Measurements from ENCODE around the gene CLDN3.

Gene CLDN3, protein sequence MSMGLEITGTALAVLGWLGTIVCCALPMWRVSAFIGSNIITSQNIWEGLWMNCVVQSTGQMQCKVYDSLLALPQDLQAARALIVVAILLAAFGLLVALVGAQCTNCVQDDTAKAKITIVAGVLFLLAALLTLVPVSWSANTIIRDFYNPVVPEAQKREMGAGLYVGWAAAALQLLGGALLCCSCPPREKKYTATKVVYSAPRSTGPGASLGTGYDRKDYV

DNA sequence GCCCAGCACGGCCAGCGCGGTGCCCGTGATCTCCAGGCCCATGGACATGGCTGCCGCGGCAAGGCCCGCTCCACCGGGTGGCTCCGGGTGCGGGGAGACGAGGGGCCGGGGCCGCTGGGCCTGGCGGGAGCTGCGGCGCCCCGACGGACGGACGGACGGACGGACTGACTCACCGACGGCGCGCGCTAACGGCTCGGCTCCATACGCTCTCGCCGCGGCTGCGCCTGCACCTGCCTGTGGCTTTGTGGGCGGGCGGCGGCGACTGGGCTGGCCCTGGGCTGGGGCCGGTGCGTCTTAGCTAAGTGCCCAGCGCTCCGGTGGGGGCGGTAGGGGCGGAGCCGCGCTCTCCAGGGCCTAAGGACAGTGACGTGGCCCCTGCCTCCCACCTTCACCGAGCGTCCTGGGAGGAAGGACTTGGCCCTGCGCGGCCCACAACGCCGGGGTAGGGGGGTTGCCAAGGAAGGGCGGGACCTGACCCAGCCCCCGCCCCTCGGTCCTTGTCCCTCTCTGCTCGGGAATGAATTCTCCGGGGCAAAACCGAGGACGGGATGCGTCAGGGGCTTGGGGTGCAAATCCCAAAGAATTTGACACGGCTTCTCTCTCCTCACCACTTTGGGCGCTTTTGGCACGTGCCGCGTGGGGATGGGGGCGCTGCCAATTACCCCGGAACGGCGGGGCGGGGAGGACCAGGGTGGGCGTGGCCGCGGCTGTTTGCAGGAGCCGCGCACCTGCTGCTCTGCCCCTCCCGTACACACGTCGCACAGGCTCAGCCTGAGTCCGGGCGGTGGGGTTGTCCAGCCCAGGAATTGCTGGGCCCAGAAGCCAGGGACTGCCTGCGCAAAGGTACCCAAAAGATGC lies at the start of gene CLDN3:
Gene CLDN3 (minus strand): TSS at position 269 of the 858 bp plus-strand sequence. CDS start 221 bp downstream, at position 48.
- no peak within 1 kb of the TSS for H3K4me3 ChIP-seq (replicated peaks; ENCODE audit: low read depth, low read length)
- TF ChIP-seq CTCF (IDR thresholded peaks at IDR 0.05; ENCODE audit: low read depth, low read length, missing control alignments): no peak
- DNase-seq (ENCODE audit: extremely low read depth, low read depth): no peak

GRCh38 chr7:73817121-73817520 lies 47.1 kb upstream of the CLDN3 start:
- TF ChIP-seq CTCF (IDR thresholded peaks at IDR 0.05; ENCODE audit: low read depth, low read length, missing control alignments): no peak
- no peak for DNase-seq (ENCODE audit: extremely low read depth, low read depth)
- no peak overlapping the region for H3K4me3 ChIP-seq (replicated peaks; ENCODE audit: low read depth, low read length)

DNA sequence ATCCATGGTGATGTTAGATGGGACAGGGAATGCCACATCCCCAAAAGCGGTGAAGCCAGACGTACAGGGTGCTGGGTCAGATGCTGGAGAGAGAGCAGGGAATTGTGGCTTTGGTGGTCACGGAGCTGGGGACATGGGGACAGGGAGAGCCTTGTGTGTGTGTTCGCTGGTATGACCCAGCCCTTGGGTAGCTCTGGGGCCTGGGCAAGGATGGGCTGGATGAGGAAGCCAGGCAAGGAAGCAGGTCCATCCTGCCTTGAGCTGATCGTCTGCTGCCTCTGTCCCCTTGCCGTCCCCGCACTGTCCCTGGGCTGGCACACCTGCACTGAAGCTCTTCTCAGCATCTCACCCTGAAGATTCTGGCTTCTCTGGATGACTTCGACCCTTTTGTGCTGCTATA lies 45.4 kb upstream of the CLDN3 start:
- DNase-seq (ENCODE audit: extremely low read depth, low read depth): no peak
- H3K4me3 ChIP-seq (replicated peaks; ENCODE audit: low read depth, low read length): no peak overlapping the region
- no peak for TF ChIP-seq CTCF (IDR thresholded peaks at IDR 0.05; ENCODE audit: low read depth, low read length, missing control alignments)

DNA sequence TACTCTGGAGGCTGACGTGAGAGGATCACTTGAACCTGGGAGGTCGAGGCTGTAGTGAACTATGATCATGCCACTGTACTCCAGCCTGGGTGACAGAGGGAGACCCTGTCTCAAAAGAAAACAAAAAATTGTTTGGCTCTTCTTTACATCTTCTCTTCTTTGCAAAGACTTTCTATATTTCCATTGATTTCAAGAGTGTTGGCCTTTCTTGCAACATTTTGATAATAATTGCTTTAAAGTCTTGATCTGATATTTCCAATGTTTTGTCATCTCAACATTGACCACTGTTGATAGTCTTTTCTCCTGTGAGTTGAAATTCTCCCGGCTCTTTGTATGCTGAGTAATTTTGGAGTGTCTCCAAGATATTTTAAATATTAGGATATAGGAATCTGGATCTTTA lies 42.9 kb upstream of the CLDN3 start:
- DNase-seq (ENCODE audit: extremely low read depth, low read depth): no peak
- no peak overlapping the region for H3K4me3 ChIP-seq (replicated peaks; ENCODE audit: low read depth, low read length)
- TF ChIP-seq CTCF (IDR thresholded peaks at IDR 0.05; ENCODE audit: low read depth, low read length, missing control alignments): no peak

GRCh38 chr7:73811760-73812168 lies 41.7 kb upstream of the CLDN3 start:
- peak; percentile 83 for TF ChIP-seq CTCF (IDR thresholded peaks at IDR 0.05; ENCODE audit: low read depth, low read length, missing control alignments)
- DNase-seq (ENCODE audit: extremely low read depth, low read depth): no peak
- H3K4me3 ChIP-seq (replicated peaks; ENCODE audit: low read depth, low read length): no peak overlapping the region

DNA sequence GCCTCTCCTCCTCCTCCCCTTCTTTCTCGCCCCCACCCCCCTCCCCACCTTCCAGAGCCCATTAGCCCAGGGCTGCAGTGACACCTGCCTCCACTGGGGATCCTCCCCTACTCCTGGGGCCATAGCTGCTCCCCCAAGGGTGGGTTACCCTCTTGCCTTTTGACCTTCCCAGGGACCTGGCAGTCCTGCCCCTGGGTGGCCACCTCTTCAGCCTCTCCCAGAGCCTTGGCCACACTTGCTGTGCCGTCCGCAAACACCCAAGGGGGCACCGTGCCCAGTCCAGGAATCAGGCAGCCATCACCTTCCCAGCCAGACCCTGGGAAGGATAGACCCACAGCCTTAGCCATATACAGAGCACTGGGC lies 40.9 kb upstream of the CLDN3 start:
- DNase-seq (ENCODE audit: extremely low read depth, low read depth): no peak
- no peak overlapping the region for H3K4me3 ChIP-seq (replicated peaks; ENCODE audit: low read depth, low read length)
- no peak for TF ChIP-seq CTCF (IDR thresholded peaks at IDR 0.05; ENCODE audit: low read depth, low read length, missing control alignments)
